Lower leg skin (tissue), 3 donors: ENCODE results near the gene PPP2R5C.

ENCODE experiments used
- POLR2A ChIP-seq, 2 donors: fragments of 450-650 bp; IDR thresholded peaks; one replicate each; pipeline ENCODE4 v1.6.1; 2016 to 2017; ENCODE audit warnings: antibody characterized with exemption in 2 of 2, mild to moderate bottlenecking in 1 of 2, moderate library complexity in 1 of 2
- TF ChIP-seq, protein P1 (sequence below), 3 donors: fragments of 450-650 bp; IDR thresholded peaks; one replicate each; pipeline ENCODE4 v1.5.1; 2016; ENCODE audit warnings: antibody characterized with exemption in 3 of 3, mild to moderate bottlenecking in 3 of 3, moderate library complexity in 2 of 3

DNA sequence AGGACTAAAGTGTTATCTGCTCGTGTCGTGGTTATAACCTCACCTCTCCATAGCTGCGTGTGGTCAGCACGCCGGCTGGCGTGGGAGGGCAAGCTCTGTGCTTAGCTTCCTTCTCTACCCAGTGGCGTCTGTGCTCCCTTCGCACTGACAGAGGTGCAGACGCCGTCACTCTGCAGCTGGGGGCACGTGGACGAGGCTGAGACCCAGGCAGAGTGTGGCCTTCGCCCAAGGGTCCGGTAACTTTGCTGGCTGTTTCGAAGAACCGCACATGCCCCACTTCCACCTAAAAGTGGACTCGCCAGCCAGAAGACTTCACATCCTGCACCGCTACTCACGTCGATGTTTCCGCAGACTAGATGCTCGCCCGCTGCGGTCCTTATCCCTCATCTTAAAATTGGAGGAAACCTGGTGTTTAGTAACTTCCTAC is 166.9 kb downstream of the PPP2R5C start:
- TF ChIP-seq, protein P1, sequence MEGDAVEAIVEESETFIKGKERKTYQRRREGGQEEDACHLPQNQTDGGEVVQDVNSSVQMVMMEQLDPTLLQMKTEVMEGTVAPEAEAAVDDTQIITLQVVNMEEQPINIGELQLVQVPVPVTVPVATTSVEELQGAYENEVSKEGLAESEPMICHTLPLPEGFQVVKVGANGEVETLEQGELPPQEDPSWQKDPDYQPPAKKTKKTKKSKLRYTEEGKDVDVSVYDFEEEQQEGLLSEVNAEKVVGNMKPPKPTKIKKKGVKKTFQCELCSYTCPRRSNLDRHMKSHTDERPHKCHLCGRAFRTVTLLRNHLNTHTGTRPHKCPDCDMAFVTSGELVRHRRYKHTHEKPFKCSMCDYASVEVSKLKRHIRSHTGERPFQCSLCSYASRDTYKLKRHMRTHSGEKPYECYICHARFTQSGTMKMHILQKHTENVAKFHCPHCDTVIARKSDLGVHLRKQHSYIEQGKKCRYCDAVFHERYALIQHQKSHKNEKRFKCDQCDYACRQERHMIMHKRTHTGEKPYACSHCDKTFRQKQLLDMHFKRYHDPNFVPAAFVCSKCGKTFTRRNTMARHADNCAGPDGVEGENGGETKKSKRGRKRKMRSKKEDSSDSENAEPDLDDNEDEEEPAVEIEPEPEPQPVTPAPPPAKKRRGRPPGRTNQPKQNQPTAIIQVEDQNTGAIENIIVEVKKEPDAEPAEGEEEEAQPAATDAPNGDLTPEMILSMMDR (IDR thresholded peaks at IDR 0.05) = no peak
- TF ChIP-seq POLR2A (IDR thresholded peaks at IDR 0.05) = no peak
